Amygdala (tissue), 56 donors: ENCODE data around the gene GID8.

ENCODE experiments used
- DNase-seq, 56 donors: peaks; one replicate each; lab custom pipeline; 2025; lab: John Stamatoyannopoulos, UW

GID8 gene

DNA sequence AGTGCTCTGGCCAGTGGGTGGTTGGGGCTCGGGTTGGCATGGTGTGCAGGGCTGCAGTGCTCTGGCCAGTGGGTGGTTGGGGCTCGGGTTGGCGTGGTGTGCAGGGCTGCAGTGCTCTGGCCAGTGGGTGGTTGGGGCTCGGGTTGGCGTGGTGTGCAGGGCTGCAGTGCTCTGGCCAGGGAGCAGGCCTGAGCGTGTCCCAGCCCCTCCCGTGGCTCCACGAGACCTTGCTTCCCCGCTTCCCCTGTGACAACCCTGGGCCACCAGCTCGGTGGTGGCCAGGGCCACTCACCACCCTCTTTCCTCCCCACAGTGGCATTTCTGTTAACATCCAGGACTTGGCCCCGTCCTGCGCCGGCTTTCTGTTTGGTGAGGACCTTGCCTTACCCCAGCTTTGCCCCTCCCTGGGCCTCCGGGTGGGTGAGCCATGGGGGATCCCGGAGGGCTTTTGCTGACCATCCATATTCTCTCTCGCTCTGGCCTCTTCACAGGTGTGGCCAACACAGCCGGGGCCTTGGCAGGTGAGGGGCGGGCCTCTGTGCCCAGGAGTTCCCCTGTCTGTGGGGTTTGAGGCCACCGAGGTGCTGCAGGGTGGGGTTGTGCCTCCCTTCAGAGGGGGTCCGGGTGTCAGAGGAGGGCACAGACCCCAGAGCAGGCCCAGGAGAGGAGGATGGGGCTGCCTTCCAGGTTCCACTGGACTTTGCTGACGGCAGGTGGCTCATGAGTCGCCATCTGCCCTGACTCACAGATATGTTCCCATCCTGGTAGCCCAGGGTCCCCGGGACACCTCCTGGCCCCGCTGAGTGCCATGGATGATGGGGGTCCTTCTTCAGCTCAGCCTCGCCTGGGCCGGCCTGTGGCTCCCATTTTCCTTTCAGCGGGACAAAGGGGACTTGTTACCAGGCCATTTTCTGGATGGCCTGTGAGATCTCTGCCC is 28.5 kb downstream of the GID8 start:
- DNase-seq: no peak

DNA sequence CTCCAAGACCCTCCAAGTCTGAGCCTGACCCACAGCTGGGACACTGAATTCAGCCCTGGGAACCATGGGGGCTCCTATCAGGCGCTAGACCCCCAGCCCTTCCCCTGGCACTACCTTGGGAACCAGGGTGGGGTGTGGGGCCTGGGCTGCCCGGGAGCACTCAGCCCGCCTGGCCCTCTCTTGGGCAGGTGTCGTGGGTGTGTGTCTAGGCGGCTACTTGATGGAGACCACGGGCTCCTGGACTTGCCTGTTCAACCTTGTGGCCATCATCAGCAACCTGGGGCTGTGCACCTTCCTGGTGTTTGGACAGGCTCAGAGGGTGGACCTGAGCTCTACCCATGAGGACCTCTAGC is 29.2 kb downstream of the GID8 start:
- no peak for DNase-seq

DNA sequence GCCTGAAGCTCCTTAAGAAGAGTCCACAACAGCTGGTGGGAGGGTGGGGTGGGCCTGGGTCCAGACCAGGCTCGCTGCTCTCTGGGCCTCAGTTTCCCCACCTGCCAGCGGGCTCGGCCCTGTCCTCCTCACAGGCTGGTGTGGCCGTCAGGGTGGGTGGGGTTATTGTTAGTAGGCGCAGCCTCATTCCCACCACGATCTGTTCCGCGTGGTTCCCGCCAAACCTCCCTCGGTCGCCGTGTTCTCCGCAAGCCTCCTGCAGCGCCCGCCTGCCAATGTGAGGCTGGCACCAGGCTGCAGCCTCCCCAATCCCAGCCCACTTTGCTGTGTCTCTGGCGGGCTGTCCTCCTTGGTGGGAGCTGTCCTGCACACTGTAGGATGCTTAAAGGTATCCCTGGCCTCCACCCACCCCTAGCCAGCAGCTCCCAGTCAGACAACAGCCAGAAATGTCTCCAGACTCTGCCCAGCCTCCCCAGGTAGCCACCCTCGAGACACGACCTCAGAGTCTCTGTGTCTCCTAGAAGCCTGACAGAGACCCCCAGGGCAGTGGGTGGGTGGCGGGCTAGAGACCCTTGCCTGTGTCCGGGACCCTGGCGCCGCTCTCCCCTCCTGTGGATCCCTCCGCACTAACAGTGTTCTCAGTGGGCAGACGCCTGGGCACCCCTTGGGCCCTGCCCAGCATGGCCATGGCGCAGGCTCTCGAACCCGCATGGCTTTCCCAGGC is 29.8 kb downstream of the GID8 start:
- no peak for DNase-seq

DNA sequence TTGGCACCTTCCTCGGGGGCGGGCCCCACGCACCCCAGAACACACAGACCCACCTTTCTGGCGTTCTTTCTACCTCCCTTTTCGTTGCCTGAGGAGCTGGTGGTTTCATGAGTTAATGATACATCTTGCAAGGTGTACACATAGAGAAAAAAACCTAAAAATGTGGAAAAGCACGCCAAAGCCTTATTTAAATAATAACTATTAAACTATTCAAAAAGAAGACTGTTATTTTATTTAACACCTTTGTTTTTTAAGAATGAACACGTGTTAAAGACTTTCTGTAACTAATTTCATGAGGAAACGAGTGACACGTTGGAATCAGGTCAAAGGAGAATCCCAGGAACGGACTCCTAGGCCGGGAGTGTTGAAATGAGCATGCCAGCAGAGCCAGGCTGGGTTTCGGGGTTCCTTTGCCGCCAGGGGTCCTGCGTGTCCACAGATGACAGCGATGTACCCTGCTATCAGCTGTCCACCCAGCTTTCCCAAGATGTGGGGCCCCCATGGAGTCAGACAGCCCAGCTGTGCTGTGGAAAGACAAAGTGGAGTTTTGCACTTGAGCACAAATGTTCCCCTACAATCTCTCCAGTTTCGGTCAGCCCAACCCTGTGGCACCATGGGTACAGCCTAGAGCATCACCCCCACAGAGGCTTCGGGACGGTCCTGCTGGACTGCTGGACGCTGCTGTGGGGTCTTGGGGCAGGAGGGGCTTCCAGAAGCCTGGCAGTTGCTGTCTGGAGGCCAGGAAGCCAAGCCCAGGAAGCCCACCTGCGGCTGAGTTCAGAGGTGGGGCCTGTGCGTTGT is 30.6 kb downstream of the GID8 start:
- no peak for DNase-seq

DNA sequence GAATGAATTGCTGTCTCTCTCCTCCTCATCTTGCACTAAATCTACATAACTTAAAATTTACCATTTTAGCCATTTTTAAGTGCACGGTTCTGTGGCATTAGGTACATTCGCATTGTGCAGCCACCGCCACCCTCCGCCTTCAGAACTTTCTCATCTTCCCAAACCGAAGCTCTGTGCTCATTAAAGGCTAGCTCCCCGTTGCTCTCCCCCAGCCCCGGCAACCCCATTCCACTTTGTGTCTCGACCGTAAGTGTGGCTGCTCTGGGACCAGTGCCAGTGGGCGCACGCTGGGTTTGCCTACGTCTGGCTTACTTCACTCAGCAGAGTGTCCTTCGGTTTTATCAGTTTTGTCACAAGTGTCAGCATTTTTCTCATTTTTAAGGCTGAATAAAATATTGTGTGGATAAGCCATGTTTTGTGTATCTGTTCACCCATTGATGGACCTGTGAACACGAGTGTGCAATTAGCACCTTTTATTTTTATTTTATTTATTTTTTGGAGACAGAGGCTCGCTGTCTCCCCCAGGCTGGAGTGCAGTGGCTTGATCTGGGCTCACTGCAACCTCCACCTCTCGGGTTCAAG is 31.3 kb downstream of the GID8 start:
- no peak for DNase-seq

DNA sequence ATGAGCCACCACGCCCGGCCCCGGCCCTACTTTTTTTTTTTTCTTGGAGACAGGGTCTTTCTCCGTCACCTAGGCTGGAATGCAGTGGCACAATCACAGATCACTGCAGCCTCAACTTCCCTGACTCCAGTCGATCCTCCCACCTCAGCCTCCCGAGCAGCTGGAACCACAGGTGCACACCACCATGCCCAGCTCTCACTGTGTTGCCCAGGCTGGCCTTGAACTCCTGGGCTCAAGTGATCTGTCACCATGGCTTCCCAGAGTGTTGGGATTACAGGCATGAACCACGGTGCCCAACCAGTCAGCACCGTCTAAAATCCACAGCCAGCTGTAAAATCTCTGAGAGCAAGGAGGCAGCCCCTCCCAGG is 32.0 kb downstream of the GID8 start:
- no peak for DNase-seq

DNA sequence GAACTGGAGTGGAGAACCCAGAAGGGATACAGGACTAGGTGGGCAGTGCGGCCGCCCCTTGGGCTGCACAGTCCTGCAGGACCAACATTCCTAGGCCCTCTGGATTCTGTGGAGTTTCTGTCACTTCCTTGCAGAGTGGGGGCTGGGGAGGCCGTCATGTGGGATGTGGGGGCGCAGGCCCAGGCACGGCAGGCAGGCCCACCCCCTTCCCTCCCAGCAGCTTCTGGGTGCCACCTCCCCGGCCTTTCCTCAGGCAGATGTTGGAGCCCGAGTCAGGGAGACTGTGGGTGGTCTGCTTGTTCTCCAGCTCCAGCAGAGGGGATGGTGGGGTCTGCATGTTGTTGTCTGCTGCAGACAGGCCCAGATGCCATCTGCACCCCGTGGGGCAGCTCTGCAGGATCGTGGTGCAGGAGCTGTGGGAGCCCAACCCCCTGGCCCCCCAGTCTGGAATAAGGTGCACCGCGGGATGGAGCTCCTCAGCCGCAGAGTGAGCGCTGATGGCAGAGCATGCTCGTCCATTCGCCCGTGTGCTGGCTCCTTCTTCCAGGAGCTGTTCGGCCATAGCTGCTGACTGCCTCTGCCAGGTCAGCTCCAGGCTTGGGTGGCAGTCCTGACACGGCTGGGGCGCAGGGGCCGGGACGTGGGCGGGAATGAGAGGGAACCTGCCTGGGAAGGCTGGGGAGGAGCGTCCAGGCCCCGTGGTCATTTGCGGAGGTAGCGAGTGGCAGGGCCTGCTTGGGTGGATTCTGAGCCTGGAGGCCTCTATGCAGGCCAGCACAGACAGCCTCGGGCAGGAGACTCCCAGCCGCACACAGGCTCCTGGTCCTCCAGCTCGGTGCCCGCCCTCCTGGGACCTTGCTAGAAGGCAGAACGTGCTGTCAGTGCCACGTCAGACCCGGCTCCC is 32.6 kb downstream of the GID8 start:
- DNase-seq: no peak

DNA sequence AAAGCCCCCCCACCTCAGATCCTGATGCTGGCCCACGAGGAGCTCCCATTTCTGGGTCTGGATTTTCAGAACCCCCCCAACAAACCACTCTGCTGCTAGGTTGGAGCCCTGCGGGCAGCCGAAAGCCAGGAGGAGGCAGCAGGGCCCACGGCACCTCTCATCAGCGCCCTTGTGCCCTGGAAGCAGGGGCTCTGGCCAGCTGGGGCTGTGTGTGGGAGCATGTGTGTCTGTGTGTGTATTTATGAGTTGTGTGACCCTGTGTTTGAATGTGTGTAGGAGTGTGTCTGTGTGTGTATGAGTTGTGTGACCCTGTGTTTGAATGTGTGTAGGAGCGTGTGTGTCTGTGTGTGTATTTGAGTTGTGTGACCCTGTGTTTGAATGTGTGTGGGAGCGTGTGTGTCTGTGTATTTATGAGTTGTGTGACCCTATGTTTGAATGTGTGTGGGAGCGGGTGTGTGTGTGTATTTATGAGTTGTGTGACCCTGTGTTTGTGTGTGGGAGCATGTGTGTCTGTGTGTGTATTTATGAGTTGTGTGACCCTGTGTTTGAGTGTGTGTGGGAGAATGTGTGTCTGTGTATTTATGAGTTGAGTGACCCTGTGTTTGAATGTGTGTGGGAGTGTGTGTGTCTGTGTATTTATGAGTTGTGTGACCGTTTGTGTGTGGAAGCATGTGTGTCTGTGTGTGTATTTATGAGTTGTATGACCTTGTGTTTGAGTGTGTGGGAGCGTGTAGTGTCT is 33.4 kb downstream of the GID8 start:
- DNase-seq: no peak

DNA sequence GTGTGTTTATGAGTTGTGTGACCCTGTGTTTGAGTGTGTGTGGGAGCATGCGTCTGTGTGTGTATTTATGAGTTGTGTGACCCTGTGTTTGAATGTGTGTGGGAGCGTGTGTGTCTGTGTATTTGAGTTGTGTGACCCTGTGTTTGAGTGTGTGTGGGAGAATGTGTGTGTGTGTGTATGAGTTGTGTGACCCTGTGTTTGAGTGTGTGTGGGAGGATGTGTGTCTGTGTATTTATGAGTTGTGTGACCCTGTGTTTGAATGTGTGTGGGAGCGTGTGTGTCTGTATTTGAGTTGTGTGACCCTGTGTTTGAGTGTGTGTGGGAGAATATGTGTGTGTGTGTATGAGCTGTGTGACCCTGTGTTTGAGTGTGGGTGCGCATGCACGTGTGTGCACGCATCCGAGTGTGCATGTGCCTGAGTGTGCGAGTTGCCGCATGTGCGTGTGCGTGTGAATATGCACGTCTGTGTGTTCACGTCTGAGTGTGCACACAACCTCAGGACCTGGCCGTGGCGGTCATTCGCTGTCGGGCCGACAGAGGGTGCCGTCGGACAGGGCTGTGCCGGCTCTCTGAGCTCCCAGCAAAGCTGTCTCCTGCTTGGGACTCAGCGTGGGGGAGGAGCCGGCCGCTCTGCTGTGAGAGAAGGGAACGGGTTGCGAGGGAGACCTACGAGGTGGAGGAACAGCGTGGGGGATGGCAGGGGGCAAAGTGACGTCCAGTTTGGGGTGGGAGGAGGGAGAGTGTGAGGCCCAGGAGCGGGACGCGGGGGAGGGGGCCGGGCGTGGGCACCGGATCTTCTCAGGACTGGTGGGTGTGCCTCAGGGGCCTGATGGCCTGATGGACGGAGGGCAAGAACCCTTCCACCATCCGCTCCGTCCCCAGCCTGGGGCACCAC is 34.2 kb downstream of the GID8 start:
- DNase-seq: peak; percentile 4 to 83 (median 60)

DNA sequence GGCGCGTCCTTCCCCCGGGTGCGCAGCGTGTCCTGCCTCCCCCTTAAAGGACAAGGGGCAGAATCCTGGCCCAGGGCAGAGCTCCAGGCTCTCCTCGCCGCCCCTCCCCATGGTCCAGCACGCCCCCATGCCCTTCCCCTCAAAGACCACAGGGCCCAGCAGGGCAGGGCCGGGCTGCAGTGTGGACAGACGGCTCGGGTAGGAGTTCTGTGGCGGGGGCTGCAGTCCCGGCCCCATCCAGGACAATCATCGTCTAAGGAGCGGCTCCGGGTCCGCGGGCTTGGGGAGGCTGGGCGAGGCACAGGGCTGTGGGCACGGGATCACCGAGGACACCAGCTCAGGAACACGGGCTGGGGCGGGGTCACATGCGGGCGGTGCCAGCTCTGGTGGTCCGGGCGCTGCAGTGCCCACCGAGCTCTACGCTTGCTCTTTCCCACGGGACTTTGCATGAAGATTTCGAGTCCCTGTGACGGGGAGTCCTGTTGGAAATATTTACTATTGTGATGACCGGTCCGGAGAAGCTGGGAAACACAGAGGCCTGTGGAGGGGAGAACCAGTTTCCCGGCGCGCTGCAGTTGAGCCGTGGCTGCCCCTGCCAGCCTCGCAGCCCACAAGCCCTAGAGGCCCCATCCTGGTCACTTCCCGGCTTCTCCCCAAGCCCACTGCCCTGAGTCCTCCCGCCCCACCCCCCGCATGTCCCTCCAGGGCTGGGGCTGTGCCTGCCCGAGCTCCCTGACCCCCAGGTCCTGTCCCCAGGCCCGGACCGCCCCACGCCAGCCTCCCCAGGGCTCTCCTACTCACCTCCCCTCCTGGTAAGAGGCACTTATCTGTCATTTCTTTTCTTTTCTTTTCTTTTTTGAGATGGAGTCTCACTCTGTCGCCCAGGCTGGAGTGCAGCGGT is 35.1 kb downstream of the GID8 start:
- no peak for DNase-seq

DNA sequence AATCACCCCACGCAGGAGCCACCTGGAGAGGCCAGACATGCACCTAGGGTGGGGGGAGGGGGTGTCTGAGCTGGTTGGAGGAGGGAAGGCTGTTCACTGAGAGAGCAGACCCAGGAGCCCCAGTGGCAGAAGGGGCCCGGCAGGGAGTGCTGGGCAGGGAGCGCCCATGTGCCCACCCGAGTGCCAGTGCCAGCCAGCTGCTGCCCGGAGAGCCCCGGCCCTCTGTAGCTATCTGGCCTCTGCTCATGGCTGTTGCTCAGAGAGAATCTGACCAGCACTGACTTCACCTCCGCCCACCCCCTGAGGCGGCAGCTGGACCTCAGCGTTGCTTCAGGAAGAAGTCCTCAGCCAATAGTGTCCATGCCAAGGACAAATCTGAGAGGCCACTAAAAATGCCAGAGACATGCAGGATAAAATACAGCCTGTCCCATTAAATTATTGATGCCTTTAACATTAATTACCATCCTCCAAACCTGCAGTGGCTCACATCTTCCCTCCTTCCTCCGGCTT is 37.4 kb downstream of the GID8 start:
- no peak for DNase-seq

DNA sequence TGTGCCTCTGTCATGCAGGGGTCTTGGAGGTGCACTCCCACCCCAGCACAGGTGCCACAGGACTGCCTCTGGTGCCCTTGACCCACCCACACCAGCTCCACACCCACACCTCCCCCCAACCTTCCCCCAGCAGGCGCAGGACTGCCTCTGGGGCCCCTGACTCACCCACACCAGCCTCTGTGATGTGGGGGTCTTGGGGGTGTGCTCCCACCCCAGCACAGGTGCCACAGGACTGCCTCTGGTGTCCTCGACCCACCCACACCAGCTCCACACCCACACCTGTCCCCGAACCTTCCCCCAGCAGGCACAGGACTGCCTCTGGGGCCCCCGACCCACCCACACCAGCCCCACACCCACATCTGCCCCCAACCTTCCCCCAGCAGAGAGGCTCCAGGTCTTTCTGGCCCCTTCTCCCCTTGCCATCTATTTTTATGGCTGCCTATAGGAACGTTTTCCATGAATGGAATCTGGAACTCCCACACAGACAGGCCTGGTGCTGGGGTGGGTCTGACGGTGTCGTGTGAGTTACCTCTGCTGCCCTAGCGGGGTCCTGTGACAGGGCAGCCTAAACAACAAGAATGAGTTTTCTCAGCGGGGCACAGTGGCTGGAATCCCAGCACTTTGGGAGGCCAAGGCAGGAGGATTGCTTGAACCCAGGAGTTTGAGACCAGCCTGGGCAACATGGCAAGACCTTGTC is 38.0 kb downstream of the GID8 start:
- no peak for DNase-seq

DNA sequence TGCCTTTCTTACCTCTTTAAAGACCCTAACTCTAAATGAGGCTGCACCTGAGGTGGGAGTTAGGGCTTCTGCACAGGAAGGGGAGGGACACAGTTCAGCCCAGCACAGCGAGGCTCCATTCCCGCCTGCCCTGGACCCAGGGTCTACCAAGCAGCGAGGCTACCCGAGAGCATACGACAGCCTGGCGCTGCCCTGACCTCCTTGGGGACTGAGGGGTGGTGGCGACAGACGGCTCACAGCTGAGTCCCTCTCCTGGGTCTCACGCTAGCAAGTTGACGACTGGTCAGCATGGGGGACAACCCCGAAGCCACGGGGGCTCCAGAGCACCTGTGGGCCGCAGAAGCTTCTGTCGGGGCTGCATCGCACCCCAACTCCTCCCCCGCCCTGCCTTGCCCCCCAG is 38.9 kb downstream of the GID8 start:
- DNase-seq: no peak

DNA sequence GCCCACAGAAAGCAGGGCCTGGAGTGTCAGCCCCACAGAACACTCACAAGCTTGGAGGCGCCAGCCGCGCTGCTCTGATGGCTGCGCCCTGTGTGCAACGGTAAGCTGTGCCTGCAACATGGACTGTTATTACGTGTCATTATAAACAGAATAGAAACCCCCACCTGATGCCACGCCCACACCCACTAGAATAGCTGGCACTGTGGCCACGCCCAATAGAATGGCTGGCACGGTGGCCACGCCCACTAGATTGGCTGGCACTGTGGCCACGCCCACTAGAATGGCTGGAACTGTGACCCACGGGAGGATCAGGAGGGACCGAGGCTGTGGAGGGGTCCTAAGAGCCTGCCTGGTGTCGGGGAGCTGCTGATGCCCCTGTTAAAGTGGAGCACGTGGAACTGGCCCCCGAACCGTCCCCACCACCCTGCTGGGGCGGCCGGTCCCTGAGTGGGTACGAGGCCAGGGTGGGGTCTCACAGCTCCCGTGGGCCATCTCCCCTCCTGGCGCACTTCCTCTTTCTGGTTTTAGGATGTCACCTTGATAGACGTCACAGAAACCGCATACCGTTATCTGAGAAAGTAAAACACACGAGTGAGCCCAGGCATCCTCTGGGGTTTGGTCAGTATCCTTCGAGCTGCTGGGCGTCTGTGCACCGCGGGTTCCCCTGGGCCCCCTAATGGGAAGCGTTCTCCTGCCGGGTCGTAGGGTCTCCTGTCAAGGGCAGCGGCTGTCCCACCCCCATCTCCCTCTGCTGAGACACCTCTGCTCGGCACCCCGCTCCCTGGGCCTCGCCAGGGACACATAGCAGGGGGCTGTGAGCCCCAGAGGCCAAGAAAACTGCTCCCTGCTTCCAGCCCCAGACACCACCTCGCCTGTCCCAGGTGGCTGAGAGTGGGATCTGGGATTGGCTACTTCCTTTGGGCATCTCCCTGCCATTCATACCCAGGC is 39.9 kb downstream of the GID8 start:
- no peak for DNase-seq

DNA sequence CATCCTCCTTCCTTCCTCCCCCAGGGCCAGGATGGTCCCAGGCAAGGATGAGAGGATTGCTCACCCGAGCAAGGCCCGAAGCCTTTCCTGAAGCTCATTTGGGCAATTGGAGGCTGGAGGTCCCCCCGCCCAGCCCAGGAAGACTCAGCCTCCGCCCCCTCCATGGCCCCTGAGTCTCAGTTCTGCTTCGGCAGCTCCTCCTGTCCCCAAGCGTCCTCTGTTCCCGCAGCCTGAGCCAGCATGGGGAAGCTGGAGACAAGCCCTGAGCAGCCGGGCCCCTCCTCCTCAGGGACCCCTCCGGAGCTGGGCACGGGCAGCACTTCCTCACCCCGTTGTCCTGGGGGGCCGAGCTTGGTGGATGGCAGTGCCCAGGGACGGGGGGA is 40.6 kb downstream of the GID8 start:
- DNase-seq: no peak
